Measurements from ENCODE around the gene MFSD6. TPM values are rescaled to one million over a fixed set of nuclear protein-coding genes. Genes with fewer than 3 reads are reported as not detected.

The MFSD6 gene
- total RNA-seq, 4 donors from 2014 or later: 132 to 189 (median 182) TPM

DNA sequence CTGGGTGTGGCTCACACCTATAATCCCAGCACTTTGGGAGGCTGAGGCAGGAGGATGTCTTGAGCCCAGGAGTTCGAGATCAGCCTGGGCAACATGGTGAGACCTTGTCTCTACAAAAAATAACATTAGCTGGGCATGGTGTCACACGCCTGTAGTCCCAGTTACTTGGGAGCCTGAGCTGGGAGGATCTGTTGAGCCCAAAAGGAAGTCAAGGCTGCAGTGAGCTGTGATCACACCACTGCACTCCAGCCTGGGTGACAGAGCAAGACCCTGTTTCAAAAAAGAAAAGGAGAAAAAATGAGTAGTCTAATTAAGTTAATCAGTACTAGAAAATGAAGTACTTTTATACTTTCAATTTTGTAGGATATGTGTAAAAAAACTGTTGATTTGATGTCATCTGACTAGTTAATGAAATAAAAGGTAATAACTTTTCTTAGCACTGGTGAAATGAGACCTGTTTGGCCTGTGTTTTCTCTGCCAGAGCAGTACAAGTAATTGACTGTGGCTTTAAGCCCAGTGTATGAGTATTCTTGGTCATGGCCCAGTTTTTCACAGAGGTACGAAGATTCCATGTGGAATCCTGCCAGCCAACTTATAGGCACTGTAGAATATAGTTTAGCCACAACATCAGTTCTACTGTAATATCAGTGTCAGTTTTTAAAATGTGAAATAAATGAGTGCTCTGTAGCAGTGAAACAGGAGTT, 35.8 kb downstream of the MFSD6 start:
- no peaks in the 10 kb centered on the region for H3K36me3 ChIP-seq
- TF ChIP-seq POLR2A (IDR thresholded peaks at IDR 0.05): no peak
- TF ChIP-seq, protein P1, sequence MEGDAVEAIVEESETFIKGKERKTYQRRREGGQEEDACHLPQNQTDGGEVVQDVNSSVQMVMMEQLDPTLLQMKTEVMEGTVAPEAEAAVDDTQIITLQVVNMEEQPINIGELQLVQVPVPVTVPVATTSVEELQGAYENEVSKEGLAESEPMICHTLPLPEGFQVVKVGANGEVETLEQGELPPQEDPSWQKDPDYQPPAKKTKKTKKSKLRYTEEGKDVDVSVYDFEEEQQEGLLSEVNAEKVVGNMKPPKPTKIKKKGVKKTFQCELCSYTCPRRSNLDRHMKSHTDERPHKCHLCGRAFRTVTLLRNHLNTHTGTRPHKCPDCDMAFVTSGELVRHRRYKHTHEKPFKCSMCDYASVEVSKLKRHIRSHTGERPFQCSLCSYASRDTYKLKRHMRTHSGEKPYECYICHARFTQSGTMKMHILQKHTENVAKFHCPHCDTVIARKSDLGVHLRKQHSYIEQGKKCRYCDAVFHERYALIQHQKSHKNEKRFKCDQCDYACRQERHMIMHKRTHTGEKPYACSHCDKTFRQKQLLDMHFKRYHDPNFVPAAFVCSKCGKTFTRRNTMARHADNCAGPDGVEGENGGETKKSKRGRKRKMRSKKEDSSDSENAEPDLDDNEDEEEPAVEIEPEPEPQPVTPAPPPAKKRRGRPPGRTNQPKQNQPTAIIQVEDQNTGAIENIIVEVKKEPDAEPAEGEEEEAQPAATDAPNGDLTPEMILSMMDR (IDR thresholded peaks at IDR 0.05): no peak
- DNase-seq: peak; percentile 35 to 54
- peak overlapping the region; percentile 57 to 88 (median 70) for H3K27ac ChIP-seq
- no peaks in the 10 kb centered on the region for H3K9me3 ChIP-seq
- no peaks in the 10 kb centered on the region for H3K27me3 ChIP-seq
- WGBS, 2 donors: 55 to 67% methylated on average over 3 of the region's 3 CpGs
- H3K4me1 ChIP-seq: peaks cover 72 to 83% of the 10 kb centered on the region in 2 donors
- intact Hi-C loops (cut with DNase I): no loop called here
- H3K4me3 ChIP-seq (replicated peaks in 1 of 3): no peak overlapping the region

DNA sequence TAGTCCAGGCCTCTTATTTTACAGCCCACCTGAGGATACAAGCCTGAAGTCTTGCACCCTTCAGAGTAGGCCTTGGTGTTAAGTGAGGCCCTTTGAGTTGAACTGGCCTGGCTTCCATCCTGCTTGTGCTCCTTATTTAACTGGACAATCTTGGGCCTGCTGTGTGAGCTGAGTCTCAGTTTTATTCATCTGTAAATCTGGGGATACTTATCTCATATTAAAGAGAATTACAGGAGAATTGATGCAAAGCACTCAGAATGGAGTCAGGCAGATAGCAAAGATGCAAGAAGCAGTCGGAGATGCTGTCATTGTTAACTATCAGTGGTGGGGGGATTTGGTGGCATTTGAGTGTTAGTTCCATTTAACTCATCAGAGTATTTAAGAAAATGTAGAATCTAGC, 36.8 kb downstream of the MFSD6 start:
- Histone ChIP-seq H3K9me3 (no peaks in the 10 kb centered on the region), H3K27ac (peak overlapping the region; percentile 57 to 88 (median 70)), H3K36me3 (no peaks in the 10 kb centered on the region), H3K27me3 (no peaks in the 10 kb centered on the region), H3K4me1 (peaks cover 64 to 73% of the 10 kb centered on the region in 2 donors), H3K4me3 (replicated peaks in 1 of 3) (no peak overlapping the region)
- 72 to 84% methylated on average over 1 of the region's 1 CpG for WGBS, 2 donors
- DNase-seq: no peak
- intact Hi-C loops (cut with DNase I): no loop called here
- TF ChIP-seq POLR2A (IDR thresholded peaks at IDR 0.05): no peak
- TF ChIP-seq, protein P1 (IDR thresholded peaks at IDR 0.05): no peak

DNA sequence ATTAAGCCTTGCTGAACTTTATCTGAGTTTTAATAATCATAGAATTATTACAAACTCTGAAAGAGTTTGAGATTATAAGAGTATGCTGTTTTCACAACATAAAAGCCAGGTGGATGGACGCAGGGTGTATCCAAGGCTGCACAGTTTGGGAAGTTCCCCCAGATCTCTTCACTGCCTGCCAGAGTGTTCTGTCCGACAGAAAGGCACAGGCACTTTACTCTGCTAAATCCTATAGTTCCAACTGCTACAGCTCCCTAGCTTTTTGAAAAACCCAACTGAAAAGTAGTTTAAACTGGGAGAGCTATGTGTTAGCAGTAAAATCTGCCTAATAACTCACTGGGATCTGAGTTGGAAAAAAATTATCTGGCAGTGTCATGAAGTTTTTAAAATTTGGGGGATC, 38.0 kb downstream of the MFSD6 start:
- Histone ChIP-seq H3K27ac (peak overlapping the region; percentile 59 to 88 (median 60)), H3K36me3 (no peaks in the 10 kb centered on the region), H3K4me3 (replicated peaks in 1 of 3) (no peak overlapping the region), H3K27me3 (no peaks in the 10 kb centered on the region), H3K9me3 (no peaks in the 10 kb centered on the region), H3K4me1 (peaks cover 54 to 61% of the 10 kb centered on the region in 2 donors)
- no peak for TF ChIP-seq POLR2A (IDR thresholded peaks at IDR 0.05)
- TF ChIP-seq, protein P1 (IDR thresholded peaks at IDR 0.05): no peak
- intact Hi-C loops (cut with DNase I): no loop called here
- 61 to 71% methylated on average over 2 of the region's 2 CpGs for WGBS, 2 donors
- DNase-seq: no peak

DNA sequence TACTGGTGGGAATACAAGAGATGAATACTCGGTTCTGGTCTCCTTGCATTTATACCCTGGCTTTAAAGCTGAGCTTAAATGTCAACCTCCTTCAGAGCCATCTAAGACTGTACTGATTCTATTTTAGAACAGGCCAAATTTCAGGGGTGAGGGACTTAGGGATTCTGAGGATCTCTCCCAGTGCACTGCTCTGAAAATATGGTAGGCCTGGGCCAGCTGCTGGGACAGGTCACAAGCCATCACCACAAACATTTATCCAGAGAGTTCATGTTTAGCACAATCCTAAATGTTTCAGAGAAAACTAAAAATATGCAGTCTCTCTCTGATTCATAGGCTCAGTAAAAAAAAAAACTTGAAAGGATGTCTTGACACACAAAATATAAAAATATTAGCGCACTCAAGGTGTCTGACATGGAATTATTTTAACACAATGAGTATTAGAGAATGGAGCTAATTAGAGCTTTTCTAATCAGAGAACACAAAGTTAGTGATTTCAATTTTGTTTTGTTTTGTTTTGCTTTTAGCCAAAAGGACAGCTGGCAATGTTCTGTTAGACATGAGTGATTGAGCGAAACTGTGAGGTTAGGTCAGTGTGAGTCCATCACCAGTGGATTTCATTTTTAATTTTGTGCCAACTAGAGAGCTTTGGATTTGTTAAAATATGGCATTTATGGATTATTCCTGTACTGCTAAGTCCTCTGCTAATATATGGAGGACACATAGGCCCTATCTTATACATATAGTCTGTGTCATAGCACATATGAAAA, 38.8 kb downstream of the MFSD6 start:
- WGBS, 2 donors: 85 to 86% methylated on average over 3 of the region's 3 CpGs
- intact Hi-C loops (cut with DNase I): no loop called here
- Histone ChIP-seq H3K27ac (peak overlapping the region; percentile 59 to 88 (median 60)), H3K4me1 (peaks cover 47 to 61% of the 10 kb centered on the region in 2 donors), H3K36me3 (no peaks in the 10 kb centered on the region), H3K27me3 (no peaks in the 10 kb centered on the region), H3K4me3 (replicated peaks in 1 of 3) (no peak overlapping the region), H3K9me3 (no peaks in the 10 kb centered on the region)
- no peak for DNase-seq
- TF ChIP-seq, protein P1 (IDR thresholded peaks at IDR 0.05): no peak
- no peak for TF ChIP-seq POLR2A (IDR thresholded peaks at IDR 0.05)

DNA sequence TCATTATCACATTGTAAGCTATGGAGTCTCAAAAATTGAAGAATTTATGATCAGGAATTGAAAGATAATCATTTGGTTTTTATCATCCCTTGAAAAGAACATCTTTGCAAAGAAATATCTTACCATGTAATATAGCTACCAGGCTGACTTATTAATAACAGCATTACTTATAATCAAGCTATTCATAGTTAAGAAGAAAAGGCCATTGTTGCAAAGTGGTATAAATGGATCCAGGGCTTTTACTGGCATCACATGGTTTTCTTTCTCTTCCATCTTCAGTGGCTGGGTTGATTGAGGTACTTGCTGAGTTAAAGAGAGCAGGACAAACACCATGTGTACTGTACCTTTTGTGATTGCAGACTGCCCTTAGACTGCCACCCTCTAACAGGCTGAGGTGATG, 39.6 kb downstream of the MFSD6 start:
- intact Hi-C loops (cut with DNase I): no loop called here
- peaks cover 39 to 54% of the 10 kb centered on the region in 2 donors for H3K4me1 ChIP-seq

More for the DNA sequence above, 39.6 kb downstream of the MFSD6 start:
- no peaks in the 10 kb centered on the region for H3K9me3 ChIP-seq
- no peaks in the 10 kb centered on the region for H3K36me3 ChIP-seq
- H3K4me3 ChIP-seq (replicated peaks in 1 of 3): no peak overlapping the region
- no peak for DNase-seq
- TF ChIP-seq, protein P1 (IDR thresholded peaks at IDR 0.05): no peak
- no peak for TF ChIP-seq POLR2A (IDR thresholded peaks at IDR 0.05)
- peak overlapping the region in 1 of 3 donors; percentile 60 for H3K27ac ChIP-seq
- H3K27me3 ChIP-seq: no peaks in the 10 kb centered on the region

Data from thyroid gland (tissue), 4 donors.